Activated B cell treated with CpG ODN at 0.5 μM for 24 hours (primary cell): ENCODE results near the gene CSMD2. TPM values are rescaled to one million over a fixed set of nuclear protein-coding genes. Genes with fewer than 3 reads are reported as not detected.
"Not testable (repeated sequence)": the region's sequence is repeated elsewhere in the genome, so short reads cannot be mapped to it uniquely, and the experiment has no call there.

Experiments used
- ATAC-seq: fragments of 200-7000 bp; cut with Tn5 transposase; one replicate; pipeline ENCODE4 v1.10.0; 2021; ENCODE audit warnings: low read depth, mild to moderate bottlenecking, moderate library complexity
- CTCF ChIA-PET: fragments of 350-600 bp; sonication (Branson Sonifier 250); formaldehyde crosslinking; loops from one replicate; lab custom pipeline; 2021; ENCODE audit warnings: antibody characterized with exemption; lab: Charles Lee
- POLR2A ChIA-PET: fragments of 350-600 bp; sonication (Branson Sonifier 250); formaldehyde crosslinking; loops from one replicate; lab custom pipeline; 2021; ENCODE audit warnings: antibody characterized with exemption; lab: Charles Lee
- DNase-seq: peaks from one replicate; pipeline ENCODE4 v3.0.0; 2022
- H3K27ac Mint-ChIP-seq: one replicate; pipeline ENCODE4 v1.8.0; 2020; ENCODE audit warnings: mixed read lengths
- H3K27me3 Mint-ChIP-seq: one replicate; pipeline ENCODE4 v1.8.0; 2021; ENCODE audit warnings: mixed read lengths
- H3K36me3 Mint-ChIP-seq: one replicate; pipeline ENCODE4 v1.8.0; 2021; ENCODE audit warnings: low read depth, mixed read lengths
- H3K4me1 Mint-ChIP-seq: one replicate; pipeline ENCODE4 v1.8.0; 2021; ENCODE audit warnings: mixed read lengths
- H3K4me3 Mint-ChIP-seq: one replicate; pipeline ENCODE4 v1.8.0; 2020; ENCODE audit warnings: mild to moderate bottlenecking, mixed read lengths
- H3K9me3 Mint-ChIP-seq: one replicate; pipeline ENCODE4 v1.8.0; 2020; ENCODE audit warnings: mixed read lengths
- intact Hi-C: fragments of 100-400 bp; cut with micrococcal nuclease; formaldehyde crosslinking; loops from one replicate; pipeline ENCODE4 v1.15.1; 2024
- total RNA-seq: library from RNA; stranded (reverse); gene quantifications from 2 replicates; pipeline ENCODE4 v1.2.3, GENCODE V29; 2022
- TF ChIP-seq, protein P1 (sequence below): fragments of 200-600 bp; IDR thresholded peaks from one replicate; pipeline ENCODE4 v1.8.0; 2022; ENCODE audit warnings: antibody characterized with exemption, mild to moderate bottlenecking

The CSMD2 gene
- total RNA-seq, 1 donor from 2014 or later, result not detected

DNA sequence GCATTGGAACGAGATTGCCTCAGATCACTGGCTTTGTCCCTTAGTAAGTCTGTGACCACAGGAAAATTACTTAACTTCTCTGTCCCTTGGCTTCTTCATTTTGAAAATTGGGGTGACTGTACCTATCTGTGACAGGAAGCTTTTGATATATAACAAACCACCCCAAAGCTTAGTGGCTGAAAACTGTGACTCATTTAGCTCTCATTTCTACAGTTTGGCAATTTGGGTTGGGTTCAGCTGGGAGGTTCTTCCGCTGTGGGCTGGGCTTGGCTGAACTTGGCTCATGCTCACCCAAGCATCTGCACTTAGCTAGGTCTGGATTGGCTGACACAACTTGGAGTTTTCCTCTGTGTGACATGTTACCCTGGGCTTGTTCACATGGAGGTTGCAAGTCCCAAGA lies 25.7 kb upstream of the CSMD2 start:
- intact Hi-C loops, result no loop called here
- H3K4me3 Mint-ChIP-seq, result no peak overlapping the region
- H3K36me3 Mint-ChIP-seq, result no peaks in the 10 kb centered on the region
- TF ChIP-seq, protein P1, sequence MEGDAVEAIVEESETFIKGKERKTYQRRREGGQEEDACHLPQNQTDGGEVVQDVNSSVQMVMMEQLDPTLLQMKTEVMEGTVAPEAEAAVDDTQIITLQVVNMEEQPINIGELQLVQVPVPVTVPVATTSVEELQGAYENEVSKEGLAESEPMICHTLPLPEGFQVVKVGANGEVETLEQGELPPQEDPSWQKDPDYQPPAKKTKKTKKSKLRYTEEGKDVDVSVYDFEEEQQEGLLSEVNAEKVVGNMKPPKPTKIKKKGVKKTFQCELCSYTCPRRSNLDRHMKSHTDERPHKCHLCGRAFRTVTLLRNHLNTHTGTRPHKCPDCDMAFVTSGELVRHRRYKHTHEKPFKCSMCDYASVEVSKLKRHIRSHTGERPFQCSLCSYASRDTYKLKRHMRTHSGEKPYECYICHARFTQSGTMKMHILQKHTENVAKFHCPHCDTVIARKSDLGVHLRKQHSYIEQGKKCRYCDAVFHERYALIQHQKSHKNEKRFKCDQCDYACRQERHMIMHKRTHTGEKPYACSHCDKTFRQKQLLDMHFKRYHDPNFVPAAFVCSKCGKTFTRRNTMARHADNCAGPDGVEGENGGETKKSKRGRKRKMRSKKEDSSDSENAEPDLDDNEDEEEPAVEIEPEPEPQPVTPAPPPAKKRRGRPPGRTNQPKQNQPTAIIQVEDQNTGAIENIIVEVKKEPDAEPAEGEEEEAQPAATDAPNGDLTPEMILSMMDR, result no peak
- ATAC-seq (no peak), DNase-seq (no peak)
- H3K4me1 Mint-ChIP-seq, result no peaks in the 10 kb centered on the region
- ChIA-PET CTCF (no interaction called here), POLR2A (no interaction called here)
- peaks cover 2% of the 10 kb centered on the region for H3K9me3 Mint-ChIP-seq
- H3K27me3 Mint-ChIP-seq, result peaks cover 22% of the 10 kb centered on the region
- no peak overlapping the region for H3K27ac Mint-ChIP-seq

- no peaks in the 10 kb centered on the region for H3K4me1 Mint-ChIP-seq
- intact Hi-C loops, result no loop called here
- no peaks in the 10 kb centered on the region for H3K36me3 Mint-ChIP-seq
- DNase-seq (no peak), ATAC-seq (no peak)
- H3K27me3 Mint-ChIP-seq, result peaks cover 26% of the 10 kb centered on the region
- no peak overlapping the region for H3K4me3 Mint-ChIP-seq
- peaks cover 2% of the 10 kb centered on the region for H3K9me3 Mint-ChIP-seq
- TF ChIP-seq, protein P1, result no peak
- POLR2A ChIA-PET, result no interaction called here
- CTCF ChIA-PET, result no interaction called here
- no peak overlapping the region for H3K27ac Mint-ChIP-seq
Observed at GRCh38 chr1:34188985-34189384, 24.0 kb upstream of the CSMD2 start.

DNA sequence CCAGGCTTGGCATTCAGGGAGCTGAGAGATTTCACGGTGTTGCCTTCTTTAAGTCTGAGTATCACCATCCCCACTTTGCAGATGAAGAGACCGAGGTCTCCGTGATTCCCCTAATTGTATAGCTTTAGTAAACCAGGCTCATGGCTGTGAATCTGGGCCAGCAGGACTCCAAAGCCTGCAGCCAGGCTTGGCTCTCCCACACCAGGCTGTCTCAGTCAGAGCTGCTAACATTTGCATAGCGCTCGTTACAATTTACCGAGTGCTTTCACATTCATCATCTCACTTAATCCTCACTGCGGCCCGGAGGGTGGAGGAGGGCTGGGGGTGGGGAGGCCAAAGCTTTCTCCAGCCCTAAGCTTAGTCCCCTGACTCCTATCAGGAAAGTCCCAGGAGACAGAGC lies 23.4 kb upstream of the CSMD2 start:
- Mint-ChIP-seq H3K4me1 (no peaks in the 10 kb centered on the region), H3K9me3 (peaks cover 2% of the 10 kb centered on the region), H3K36me3 (no peaks in the 10 kb centered on the region), H3K27ac (no peak overlapping the region), H3K27me3 (peaks cover 26% of the 10 kb centered on the region), H3K4me3 (no peak overlapping the region)
- ChIA-PET CTCF (no interaction called here), POLR2A (no interaction called here)
- TF ChIP-seq, protein P1, result no peak
- DNase-seq (no peak), ATAC-seq (no peak)
- intact Hi-C loops, result no loop called here

- H3K4me3 Mint-ChIP-seq, result no peak overlapping the region
- H3K36me3 Mint-ChIP-seq, result no peaks in the 10 kb centered on the region
- CTCF ChIA-PET, result no interaction called here
- peaks cover 2% of the 10 kb centered on the region for H3K9me3 Mint-ChIP-seq
- intact Hi-C loops, result no loop called here
- no peak overlapping the region for H3K27ac Mint-ChIP-seq
- TF ChIP-seq, protein P1, result no peak
- peaks cover 25% of the 10 kb centered on the region for H3K27me3 Mint-ChIP-seq
- POLR2A ChIA-PET, result no interaction called here
- ATAC-seq (no peak), DNase-seq (no peak)
- H3K4me1 Mint-ChIP-seq, result no peaks in the 10 kb centered on the region
Observed at GRCh38 chr1:34186741-34187494, 21.9 kb upstream of the CSMD2 start.

DNA sequence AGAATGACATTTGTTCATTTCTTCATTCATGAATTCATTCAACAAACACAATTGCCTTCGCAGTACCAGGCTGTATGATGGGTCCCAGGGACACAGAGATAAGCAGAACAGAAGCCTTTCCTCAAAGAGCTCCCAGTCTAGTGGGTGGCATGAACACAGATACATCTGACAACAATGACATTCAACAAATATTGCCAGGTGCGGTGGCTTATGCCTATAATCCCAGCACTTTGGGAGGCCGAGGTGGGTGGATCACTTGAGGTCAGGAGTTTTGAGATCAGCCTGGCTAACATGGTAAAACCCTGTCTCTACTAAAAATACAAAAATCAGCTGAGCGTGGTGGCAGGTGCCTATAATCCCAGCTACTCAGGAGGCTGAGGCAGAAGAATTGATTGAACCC lies 18.4 kb upstream of the CSMD2 start:
- H3K27me3 Mint-ChIP-seq, result peaks cover 26% of the 10 kb centered on the region
- DNase-seq, intact Hi-C loops, ATAC-seq, H3K27ac Mint-ChIP-seq, H3K9me3 Mint-ChIP-seq, POLR2A ChIA-PET, H3K4me3 Mint-ChIP-seq, H3K36me3 Mint-ChIP-seq, CTCF ChIA-PET, H3K4me1 Mint-ChIP-seq: not testable (repeated sequence)
